ENCODE measurements around the gene RELN. TPM values are rescaled to one million over a fixed set of nuclear protein-coding genes. Genes with fewer than 3 reads are reported as not detected.

Gene RELN
- total RNA-seq, 1 donor from 2014 or later, result 17.5 TPM

GRCh38 chr7:103811997-103812396 lies 177.5 kb downstream of the RELN start:
- H3K4me3 Mint-ChIP-seq, result peak overlapping the region; percentile 45
- TF ChIP-seq CTCF (conservative IDR thresholded peaks at IDR 0.05), result no peak
- no peaks in the 10 kb centered on the region for H3K36me3 Mint-ChIP-seq
- H3K27me3 Mint-ChIP-seq, result peaks cover 14% of the 10 kb centered on the region
- no peak for DNase-seq (ENCODE audit: extremely low spot score, unreplicated experiment)
- no peak overlapping the region for H3K27ac Mint-ChIP-seq
- H3K9me3 Mint-ChIP-seq, result no peaks in the 10 kb centered on the region
- H3K4me1 Mint-ChIP-seq (ENCODE audit: unreplicated experiment), result peaks cover 27% of the 10 kb centered on the region

GRCh38 chr7:103811290-103811689 lies 178.2 kb downstream of the RELN start:
- TF ChIP-seq CTCF (conservative IDR thresholded peaks at IDR 0.05), result no peak
- H3K4me1 Mint-ChIP-seq (ENCODE audit: unreplicated experiment), result peaks cover 27% of the 10 kb centered on the region
- no peak overlapping the region for H3K27ac Mint-ChIP-seq
- H3K9me3 Mint-ChIP-seq, result no peaks in the 10 kb centered on the region
- DNase-seq (ENCODE audit: extremely low spot score, unreplicated experiment), result no peak
- peaks cover 18% of the 10 kb centered on the region for H3K27me3 Mint-ChIP-seq
- H3K36me3 Mint-ChIP-seq, result no peaks in the 10 kb centered on the region
- no peak overlapping the region for H3K4me3 Mint-ChIP-seq

GRCh38 chr7:103810112-103810744 lies 179.2 kb downstream of the RELN start:
- no peak overlapping the region for H3K27ac Mint-ChIP-seq

GRCh38 chr7:103809229-103809994 lies 180.0 kb downstream of the RELN start:
- H3K36me3 Mint-ChIP-seq, result no peaks in the 10 kb centered on the region
- peaks cover 18% of the 10 kb centered on the region for H3K27me3 Mint-ChIP-seq
- no peaks in the 10 kb centered on the region for H3K9me3 Mint-ChIP-seq
- DNase-seq (ENCODE audit: extremely low spot score, unreplicated experiment), result no peak
- peaks cover 27% of the 10 kb centered on the region for H3K4me1 Mint-ChIP-seq (ENCODE audit: unreplicated experiment)
- H3K27ac Mint-ChIP-seq, result no peak overlapping the region
- no peak overlapping the region for H3K4me3 Mint-ChIP-seq
- no peak for TF ChIP-seq CTCF (conservative IDR thresholded peaks at IDR 0.05)

More at GRCh38 chr7:103810112-103810744, 179.2 kb downstream of the RELN start:
- H3K9me3 Mint-ChIP-seq, result no peaks in the 10 kb centered on the region
- no peak overlapping the region for H3K4me3 Mint-ChIP-seq
- DNase-seq (ENCODE audit: extremely low spot score, unreplicated experiment), result no peak
- H3K27me3 Mint-ChIP-seq, result peaks cover 18% of the 10 kb centered on the region
- peaks cover 27% of the 10 kb centered on the region for H3K4me1 Mint-ChIP-seq (ENCODE audit: unreplicated experiment)
- no peaks in the 10 kb centered on the region for H3K36me3 Mint-ChIP-seq
- TF ChIP-seq CTCF (conservative IDR thresholded peaks at IDR 0.05), result no peak

GRCh38 chr7:103805346-103805745 lies 184.1 kb downstream of the RELN start:
- peaks cover 14% of the 10 kb centered on the region for H3K4me1 Mint-ChIP-seq (ENCODE audit: unreplicated experiment)
- H3K27me3 Mint-ChIP-seq, result peaks cover 16% of the 10 kb centered on the region
- no peak for TF ChIP-seq CTCF (conservative IDR thresholded peaks at IDR 0.05)
- H3K9me3 Mint-ChIP-seq, result no peaks in the 10 kb centered on the region
- no peak for DNase-seq (ENCODE audit: extremely low spot score, unreplicated experiment)
- H3K36me3 Mint-ChIP-seq, result no peaks in the 10 kb centered on the region
- H3K27ac Mint-ChIP-seq, result no peak overlapping the region
- H3K4me3 Mint-ChIP-seq, result no peak overlapping the region

Measured in type B pancreatic cell (in vitro differentiated cells).